SHP77 (cell line): ENCODE data around the gene WNT10A.

Experiments
- DNase-seq, 2 experiments: peaks; one replicate each; lab custom pipeline; 2025; lab: John Stamatoyannopoulos, UW

Gene WNT10A

GRCh38 chr2:218877331-218877730 is 3.3 kb upstream of the WNT10A start:
- DNase-seq, result no peak

- DNase-seq, result no peak
These were observed 2.8 kb upstream of the WNT10A start for GRCh38 chr2:218877891-218878290.

GRCh38 chr2:218878486-218878885 is 2.2 kb upstream of the WNT10A start:
- DNase-seq, result no peak

- DNase-seq, result peak in 1 of 2 experiments; percentile 51
These were observed 1.5 kb upstream of the WNT10A start for GRCh38 chr2:218878926-218879761.

GRCh38 chr2:218879776-218880101 is 913 bp upstream of the WNT10A start:
- no peak for DNase-seq

GRCh38 chr2:218880859-218881594 is 375 bp downstream of the WNT10A start:
- no peak for DNase-seq

GRCh38 chr2:218881744-218882460 is 1.2 kb downstream of the WNT10A start:
- DNase-seq, result no peak

- no peak for DNase-seq
These were observed 1.8 kb downstream of the WNT10A start for GRCh38 chr2:218882461-218882816.

GRCh38 chr2:218882866-218883366 is 2.3 kb downstream of the WNT10A start:
- DNase-seq, result no peak

- DNase-seq, result no peak
These were observed 3.1 kb downstream of the WNT10A start for GRCh38 chr2:218883491-218884490.

- no peak for DNase-seq
These were observed 3.9 kb downstream of the WNT10A start for GRCh38 chr2:218884519-218884918.

- peak; percentile 55 to 58 for DNase-seq
These were observed 5.6 kb downstream of the WNT10A start for GRCh38 chr2:218885981-218886947.

- DNase-seq, result no peak
These were observed 6.4 kb downstream of the WNT10A start for GRCh38 chr2:218887079-218887478.

- no peak for DNase-seq
These were observed 7.7 kb downstream of the WNT10A start for GRCh38 chr2:218888341-218888740.

- no peak for DNase-seq
These were observed 9.3 kb downstream of the WNT10A start for GRCh38 chr2:218889937-218890336.

- no peak for DNase-seq
These were observed 9.7 kb downstream of the WNT10A start for GRCh38 chr2:218890369-218890768.

GRCh38 chr2:218891275-218892135 is 10.9 kb downstream of the WNT10A start:
- no peak for DNase-seq

GRCh38 chr2:218892693-218893348 is 12.2 kb downstream of the WNT10A start:
- DNase-seq, result peak; percentile 63 to 84
